WI38 (cell line): Measurements from ENCODE around the gene HSFX2.
"Not testable (repeated sequence)": the region's sequence is repeated elsewhere in the genome, so short reads cannot be mapped to it uniquely, and the experiment has no call there.

ENCODE experiments used
- H3K4me3 ChIP-seq: 2 replicates; pipeline ENCODE4 v1.5.1; 2011; ENCODE audit warnings: low read depth, mild to moderate bottlenecking, control low read depth, low read length

HSFX2 gene

DNA sequence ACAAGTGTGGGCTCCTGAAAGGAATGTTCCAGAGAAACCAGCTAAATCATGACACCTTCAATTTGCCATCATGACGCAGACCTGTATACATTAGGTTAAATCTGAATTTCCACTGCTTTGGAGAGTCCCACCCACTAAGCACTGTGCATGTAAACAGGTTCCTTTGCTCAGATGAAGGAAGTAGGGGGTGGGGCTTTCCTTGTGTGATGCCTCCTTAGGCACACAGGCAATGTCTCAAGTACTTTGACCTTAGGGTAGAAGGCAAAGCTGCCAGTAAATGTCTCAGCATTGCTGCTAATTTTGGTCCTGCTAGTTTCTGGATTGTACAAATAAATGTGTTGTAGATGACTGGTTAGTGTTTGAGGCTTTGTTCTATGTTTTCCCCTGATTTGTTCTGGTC is 48.2 kb downstream of the HSFX2 start:
- not testable (repeated sequence) for H3K4me3 ChIP-seq

DNA sequence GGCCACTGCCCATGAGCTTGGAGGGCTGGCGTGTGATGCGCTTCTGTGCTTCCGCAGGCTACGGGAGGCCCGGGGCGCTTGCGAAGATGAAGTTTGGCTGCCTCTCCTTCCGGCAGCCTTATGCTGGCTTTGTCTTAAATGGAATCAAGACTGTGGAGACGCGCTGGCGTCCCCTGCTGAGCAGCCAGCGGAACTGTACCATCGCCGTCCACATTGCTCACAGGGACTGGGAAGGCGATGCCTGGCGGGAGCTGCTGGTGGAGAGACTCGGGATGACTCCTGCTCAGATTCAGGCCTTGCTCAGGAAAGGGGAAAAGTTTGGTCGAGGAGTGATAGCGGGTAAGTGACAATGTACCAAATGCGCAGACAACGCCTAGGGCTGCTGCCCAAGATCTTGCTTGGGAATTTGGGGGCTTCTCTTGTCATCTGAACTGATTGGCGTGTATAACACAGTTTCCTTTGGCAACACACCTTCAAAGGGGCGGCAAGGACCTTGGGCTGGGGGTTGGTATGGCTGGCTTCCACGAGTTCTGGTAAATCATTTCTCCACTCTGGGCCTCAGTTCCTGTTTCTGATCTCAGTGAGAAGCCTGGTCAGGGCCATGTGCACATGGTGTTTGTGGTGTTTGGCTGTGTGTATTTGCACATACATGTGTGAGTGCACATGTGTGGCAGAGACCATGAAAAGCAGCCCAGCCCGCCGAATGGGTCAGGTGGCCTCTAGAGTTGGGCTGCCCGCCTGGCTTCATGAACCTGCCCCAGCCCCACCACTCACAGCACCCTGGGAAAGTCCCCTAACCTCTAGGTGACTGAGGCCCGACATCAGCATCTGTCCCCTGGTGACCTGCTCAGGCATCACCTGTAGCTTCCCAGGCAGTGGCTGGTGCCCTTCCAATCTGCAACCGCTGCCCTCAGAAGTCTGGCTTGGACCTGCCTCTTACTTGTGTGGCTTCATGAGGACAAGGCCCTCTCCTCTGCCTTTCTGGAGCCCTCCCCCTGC is 49.3 kb downstream of the HSFX2 start:
- not testable (repeated sequence) for H3K4me3 ChIP-seq
